ENCODE results near the gene IGFBP2. TPM values are rescaled to one million over a fixed set of nuclear protein-coding genes. Genes with fewer than 3 reads are reported as not detected.
A peak's percentile ranks its signal among the peaks of the same experiment; 100 is the strongest.

Gene IGFBP2
- total RNA-seq, 2 donors from 2014 or later = 106 to 177 TPM

DNA sequence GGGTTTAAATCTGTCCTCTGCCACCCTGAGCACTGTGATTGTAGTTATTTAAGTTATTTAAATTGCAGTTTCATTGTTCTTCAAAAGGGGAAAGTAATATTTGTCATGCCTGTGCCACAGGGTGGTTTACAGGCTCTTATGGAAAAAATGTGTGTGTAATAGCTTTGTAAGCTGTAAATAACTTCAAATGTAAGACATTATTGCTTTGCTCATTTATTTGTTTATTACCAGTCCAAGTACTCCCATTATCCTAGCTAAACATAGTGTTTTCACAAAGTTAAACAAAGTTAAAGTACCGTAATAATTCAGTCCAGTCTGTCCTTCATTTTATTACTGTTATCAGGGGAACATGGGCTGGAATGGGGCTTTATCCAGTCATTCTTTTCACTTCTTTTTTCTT, 43.4 kb upstream of the IGFBP2 start:
- H3K27ac ChIP-seq = no peak overlapping the region
- no peak for DNase-seq
- intact Hi-C loops (cut with DNase I) = no loop called here
- no peaks in the 10 kb centered on the region for H3K36me3 ChIP-seq
- H3K9me3 ChIP-seq = no peaks in the 10 kb centered on the region
- no peak overlapping the region for H3K4me3 ChIP-seq
- TF ChIP-seq CTCF (IDR thresholded peaks at IDR 0.05) = no peak
- H3K27me3 ChIP-seq = no peaks in the 10 kb centered on the region
- no peaks in the 10 kb centered on the region for H3K4me1 ChIP-seq
- no peak overlapping the region for H3K9ac ChIP-seq (ENCODE audit: low read depth in 2 of 2, low read length in 2 of 2)

- Histone ChIP-seq H3K4me1 (no peaks in the 10 kb centered on the region), H3K36me3 (no peaks in the 10 kb centered on the region), H3K4me3 (no peak overlapping the region), H3K27me3 (no peaks in the 10 kb centered on the region), H3K27ac (no peak overlapping the region), H3K9me3 (no peaks in the 10 kb centered on the region), H3K9ac (ENCODE audit: low read depth in 2 of 2, low read length in 2 of 2) (no peak overlapping the region)
- DNase-seq = peak; percentile 21
- TF ChIP-seq CTCF (IDR thresholded peaks at IDR 0.05) = no peak
- intact Hi-C loops (cut with DNase I) = no loop called here
Observed at GRCh38 chr2:216590780-216591179, 42.4 kb upstream of the IGFBP2 start.

DNA sequence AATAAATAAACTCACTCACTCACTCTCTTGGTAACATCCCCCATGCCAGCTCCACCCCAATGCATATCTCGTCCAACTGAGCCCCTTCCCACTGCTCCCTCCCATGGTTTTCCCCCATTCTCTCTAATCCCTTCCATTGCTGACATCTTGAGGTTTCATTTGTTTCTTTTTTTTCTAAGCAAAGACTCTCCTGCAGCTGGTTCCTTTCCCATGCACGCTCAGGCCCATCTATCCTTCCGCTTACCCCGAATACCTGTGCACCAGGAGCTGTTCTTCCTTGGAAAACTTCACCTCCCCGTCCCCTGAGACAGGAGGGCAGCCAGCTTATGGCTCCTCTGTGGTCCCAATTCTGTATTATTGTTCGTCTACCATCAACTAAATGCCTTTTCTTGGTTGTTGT, 41.7 kb upstream of the IGFBP2 start:
- TF ChIP-seq CTCF (IDR thresholded peaks at IDR 0.05) = no peak
- Histone ChIP-seq H3K36me3 (no peaks in the 10 kb centered on the region), H3K27me3 (no peaks in the 10 kb centered on the region), H3K4me1 (no peaks in the 10 kb centered on the region), H3K27ac (no peak overlapping the region), H3K9me3 (no peaks in the 10 kb centered on the region), H3K9ac (ENCODE audit: low read depth in 2 of 2, low read length in 2 of 2) (no peak overlapping the region), H3K4me3 (no peak overlapping the region)
- intact Hi-C loops (cut with DNase I) = no loop called here
- DNase-seq = no peak

DNA sequence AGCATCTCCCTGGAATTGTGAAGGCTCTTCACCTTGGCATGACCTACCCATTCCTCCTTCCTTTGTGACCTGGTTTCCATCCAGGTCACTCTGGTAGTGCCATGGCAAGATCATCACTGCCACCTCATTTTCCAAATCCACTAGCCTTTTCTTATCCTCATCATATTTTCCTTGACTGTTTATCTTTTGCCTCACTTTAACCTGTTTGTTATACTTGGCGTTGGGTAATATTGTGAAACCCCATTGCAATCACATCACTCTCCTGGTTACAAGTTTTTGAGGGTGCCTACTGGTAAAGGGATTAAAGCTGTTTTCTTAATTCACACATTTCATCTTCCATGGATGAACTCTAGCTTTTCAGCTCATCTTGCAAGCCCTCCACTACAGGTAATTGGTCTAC, 39.1 kb upstream of the IGFBP2 start:
- DNase-seq = no peak
- no peak for TF ChIP-seq CTCF (IDR thresholded peaks at IDR 0.05)
- H3K4me3 ChIP-seq = no peak overlapping the region
- no peaks in the 10 kb centered on the region for H3K4me1 ChIP-seq
- H3K36me3 ChIP-seq = no peaks in the 10 kb centered on the region
- intact Hi-C loops (cut with DNase I) = no loop called here
- no peaks in the 10 kb centered on the region for H3K9me3 ChIP-seq
- H3K27ac ChIP-seq = no peak overlapping the region
- no peaks in the 10 kb centered on the region for H3K27me3 ChIP-seq
- H3K9ac ChIP-seq (ENCODE audit: low read depth in 2 of 2, low read length in 2 of 2) = no peak overlapping the region

DNA sequence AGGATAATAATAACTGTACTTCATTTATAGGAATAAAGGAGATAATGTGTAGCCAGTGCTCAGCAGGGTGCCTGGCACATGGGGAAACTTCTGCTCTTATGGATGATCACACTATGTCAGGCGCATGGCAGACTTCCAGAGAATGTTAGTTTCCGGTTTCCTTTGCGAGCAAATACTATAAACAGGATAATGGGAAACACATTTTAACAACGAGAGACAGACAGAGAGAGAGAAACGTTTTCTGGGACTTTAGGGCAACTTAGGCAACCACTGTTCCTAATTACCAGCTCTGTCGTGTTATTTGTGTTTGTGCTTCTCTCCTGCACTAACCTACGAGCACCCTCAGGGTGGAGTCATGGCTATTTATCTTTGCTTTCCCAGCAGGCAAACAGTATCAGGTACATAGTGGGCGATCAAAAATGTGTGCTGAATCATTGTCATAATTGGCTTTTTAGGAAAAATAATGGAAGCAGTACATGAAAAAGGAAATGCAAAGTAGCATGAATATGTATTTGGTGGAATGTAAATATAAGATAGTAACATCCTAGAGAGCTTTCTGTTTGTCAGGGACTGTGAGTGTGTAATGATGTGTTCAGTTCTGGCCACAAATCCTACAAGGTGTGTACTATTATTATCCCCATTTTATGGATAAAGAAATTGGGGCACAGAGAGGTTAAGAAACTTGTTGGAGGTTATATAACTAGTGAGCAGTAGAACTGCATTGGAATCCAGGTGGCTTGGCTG, 36.8 kb upstream of the IGFBP2 start:
- no peak overlapping the region for H3K4me3 ChIP-seq
- no peak for TF ChIP-seq CTCF (IDR thresholded peaks at IDR 0.05)
- intact Hi-C loops (cut with DNase I) = no loop called here
- no peak for DNase-seq
- no peaks in the 10 kb centered on the region for H3K27me3 ChIP-seq
- H3K9ac ChIP-seq (ENCODE audit: low read depth in 2 of 2, low read length in 2 of 2) = no peak overlapping the region
- no peaks in the 10 kb centered on the region for H3K9me3 ChIP-seq
- H3K36me3 ChIP-seq = no peaks in the 10 kb centered on the region
- no peak overlapping the region for H3K27ac ChIP-seq
- no peaks in the 10 kb centered on the region for H3K4me1 ChIP-seq
